HFF-Myc (cell line): Measurements from ENCODE around the gene CCSER1.
"Not testable (repeated sequence)": the region's sequence is repeated elsewhere in the genome, so short reads cannot be mapped to it uniquely, and the experiment has no call there.

Experiments
- DNase-seq: peaks from one replicate; pipeline ENCODE4 v3.0.0-alpha.2; 2011; ENCODE audit warnings: low read depth; ENCODE audit errors: extremely low read depth
- H3K4me3 ChIP-seq: replicated peaks from 2 replicates; pipeline ENCODE4 v1.5.1; 2011; ENCODE audit warnings: low read depth, mild to moderate bottlenecking, control low read depth, low read length
- CTCF ChIP-seq: IDR thresholded peaks from 2 replicates; pipeline ENCODE4 v1.5.1; 2012; ENCODE audit warnings: mild to moderate bottlenecking, low read depth, low read length, control low read depth; ENCODE audit errors: missing control alignments

Gene CCSER1

GRCh38 chr4:90855111-90855510, 727.9 kb downstream of the CCSER1 start:
- H3K4me3 ChIP-seq: no peak overlapping the region
- no peak for DNase-seq

GRCh38 chr4:90857081-90857820, 730.1 kb downstream of the CCSER1 start:
- no peak for TF ChIP-seq CTCF
- DNase-seq: no peak
- H3K4me3 ChIP-seq: no peak overlapping the region

More at GRCh38 chr4:90855111-90855510, 727.9 kb downstream of the CCSER1 start:
- no peak for TF ChIP-seq CTCF

- no peak for DNase-seq
- no peak overlapping the region for H3K4me3 ChIP-seq
- no peak for TF ChIP-seq CTCF
These were observed 748.6 kb downstream of the CCSER1 start for GRCh38 chr4:90875791-90876190.

- no peak for DNase-seq
- TF ChIP-seq CTCF: no peak
- no peak overlapping the region for H3K4me3 ChIP-seq
These were observed 749.1 kb downstream of the CCSER1 start for GRCh38 chr4:90876296-90876695.

GRCh38 chr4:90883519-90883918, 756.3 kb downstream of the CCSER1 start:
- TF ChIP-seq CTCF: no peak
- H3K4me3 ChIP-seq: no peak overlapping the region
- no peak for DNase-seq

- DNase-seq: no peak
- H3K4me3 ChIP-seq: no peak overlapping the region
- TF ChIP-seq CTCF: no peak
These were observed 761.4 kb downstream of the CCSER1 start for GRCh38 chr4:90888571-90888970.

- H3K4me3 ChIP-seq: no peak overlapping the region
- no peak for DNase-seq
- no peak for TF ChIP-seq CTCF
These were observed 762.0 kb downstream of the CCSER1 start for GRCh38 chr4:90889171-90889570.

- not testable (repeated sequence) for DNase-seq, H3K4me3 ChIP-seq
These were observed 776.2 kb downstream of the CCSER1 start for GRCh38 chr4:90903413-90903812.
